Karpas-422 (cell line): ENCODE measurements around the gene C14orf180. TPM values are rescaled to one million over a fixed set of nuclear protein-coding genes. Genes with fewer than 3 reads are reported as not detected.

Experiments used
- DNase-seq: peaks from one replicate; pipeline ENCODE4 v3.0.0-alpha.2; 2015
- H2AFZ ChIP-seq: fragments of 200-600 bp; sonication (generic); 2 replicates; pipeline ENCODE4 v1.6.1; 2014; ENCODE audit warnings: antibody characterized with exemption, low read length, mixed read lengths
- H3K27ac ChIP-seq: fragments of 200-600 bp; sonication (generic); 2 replicates; pipeline ENCODE4 v1.5.1; 2014; ENCODE audit warnings: mild to moderate bottlenecking, low read length, moderate library complexity
- H3K27me3 ChIP-seq: fragments of 200-600 bp; sonication (generic); 2 replicates; pipeline ENCODE4 v1.6.1; 2014; ENCODE audit warnings: low read length, mixed read lengths
- H3K36me3 ChIP-seq: fragments of 200-600 bp; sonication (generic); 2 replicates; pipeline ENCODE4 v1.6.1; 2014; ENCODE audit warnings: low read length, mixed read lengths; ENCODE audit not compliant: insufficient read depth
- H3K4me1 ChIP-seq: fragments of 200-600 bp; sonication (generic); 2 replicates; pipeline ENCODE4 v1.6.1; 2014; ENCODE audit warnings: mild to moderate bottlenecking, low read length, mixed read lengths
- H3K4me2 ChIP-seq: fragments of 200-600 bp; sonication (generic); 2 replicates; pipeline ENCODE4 v1.6.1; 2014; ENCODE audit warnings: low read length, low read depth, mild to moderate bottlenecking; ENCODE audit not compliant: poor library complexity, severe bottlenecking
- H3K4me3 ChIP-seq: fragments of 200-600 bp; sonication (generic); 2 replicates; pipeline ENCODE4 v1.5.1; 2014; ENCODE audit warnings: mild to moderate bottlenecking, antibody characterized with exemption, low read length, mixed read lengths
- H3K79me2 ChIP-seq: fragments of 200-600 bp; sonication (generic); 2 replicates; pipeline ENCODE4 v1.6.1; 2014; ENCODE audit warnings: mild to moderate bottlenecking, low read length, mixed read lengths
- H3K9ac ChIP-seq: fragments of 200-600 bp; sonication (generic); 2 replicates; pipeline ENCODE4 v1.6.0; 2014; ENCODE audit warnings: low read length
- H3K9me2 ChIP-seq: fragments of 200-600 bp; sonication (generic), shearing (Covaris generic); replicated peaks from 2 replicates; pipeline ENCODE4 v1.6.0; 2014; ENCODE audit warnings: mild to moderate bottlenecking, low read length, moderate library complexity; ENCODE audit not compliant: insufficient read depth
- H3K9me3 ChIP-seq: fragments of 300-700, 200-600 bp; sonication (generic); 2 replicates; pipeline ENCODE4 v1.6.1; 2014; ENCODE audit warnings: low read length, mixed read lengths
- H4K20me1 ChIP-seq: fragments of 200-600 bp; sonication (generic); 2 replicates; pipeline ENCODE4 v1.6.1; 2014; ENCODE audit warnings: mild to moderate bottlenecking, antibody characterized with exemption, low read length, low read depth; ENCODE audit not compliant: insufficient read depth
- total RNA-seq: library from RNA; depleted of rRNA; stranded (reverse); fragments of >200 nt; shearing (Covaris generic); gene quantifications from 2 replicates; pipeline ENCODE4 v1.2.3, GENCODE V29; 2014; ENCODE audit warnings: low replicate concordance

Gene C14orf180
- total RNA-seq, 1 experiment from 2014 or later = not detected

- no peaks in the 10 kb centered on the region for H3K9me3 ChIP-seq
Observed at GRCh38 chr14:104590240-104590965, 10.8 kb downstream of the C14orf180 start.

GRCh38 chr14:104591031-104591430 lies 11.5 kb downstream of the C14orf180 start:
- no peaks in the 10 kb centered on the region for H3K79me2 ChIP-seq
- no peak overlapping the region for H2AFZ ChIP-seq
- no peak overlapping the region for H3K4me2 ChIP-seq
- H3K27me3 ChIP-seq = no peaks in the 10 kb centered on the region
- peaks cover 20% of the 10 kb centered on the region; the same call in 1 of the 2 replicates for H4K20me1 ChIP-seq
- no peak overlapping the region for H3K9ac ChIP-seq
- peaks cover 6% of the 10 kb centered on the region; the same call in 1 of the 2 replicates for H3K4me1 ChIP-seq
- H3K27ac ChIP-seq = no peak overlapping the region
- H3K4me3 ChIP-seq = no peak overlapping the region
- no peaks in the 10 kb centered on the region for H3K36me3 ChIP-seq
- DNase-seq = no peak
- H3K9me3 ChIP-seq = no peaks in the 10 kb centered on the region
- no peaks in the 10 kb centered on the region for H3K9me2 ChIP-seq

More at GRCh38 chr14:104590240-104590965, 10.8 kb downstream of the C14orf180 start:
- Histone ChIP-seq H3K4me1 (peaks cover 6% of the 10 kb centered on the region; the same call in 1 of the 2 replicates), H3K27me3 (no peaks in the 10 kb centered on the region), H3K27ac (no peak overlapping the region), H3K4me2 (no peak overlapping the region), H3K4me3 (no peak overlapping the region), H3K9me2 (no peaks in the 10 kb centered on the region), H4K20me1 (peaks cover 18% of the 10 kb centered on the region; the same call in 1 of the 2 replicates), H3K36me3 (no peaks in the 10 kb centered on the region), H3K9ac (no peak overlapping the region), H3K79me2 (no peaks in the 10 kb centered on the region), H2AFZ (no peak overlapping the region)
- no peak for DNase-seq

GRCh38 chr14:104591506-104592291 lies 12.1 kb downstream of the C14orf180 start:
- Histone ChIP-seq H3K9me3 (no peaks in the 10 kb centered on the region), H3K27me3 (no peaks in the 10 kb centered on the region), H4K20me1 (peaks cover 23% of the 10 kb centered on the region; the same call in 1 of the 2 replicates), H3K9me2 (no peaks in the 10 kb centered on the region), H3K79me2 (no peaks in the 10 kb centered on the region), H3K4me3 (no peak overlapping the region), H3K9ac (no peak overlapping the region), H3K4me1 (peaks cover 6% of the 10 kb centered on the region; the same call in 1 of the 2 replicates), H3K36me3 (no peaks in the 10 kb centered on the region), H3K4me2 (no peak overlapping the region), H2AFZ (no peak overlapping the region), H3K27ac (no peak overlapping the region)
- DNase-seq = no peak

GRCh38 chr14:104592292-104592672 lies 12.7 kb downstream of the C14orf180 start:
- Histone ChIP-seq H2AFZ (no peak overlapping the region), H3K4me1 (peaks cover 6% of the 10 kb centered on the region; the same call in 1 of the 2 replicates), H3K9ac (no peak overlapping the region), H3K79me2 (no peaks in the 10 kb centered on the region), H3K4me2 (no peak overlapping the region), H4K20me1 (peaks cover 18% of the 10 kb centered on the region; the same call in 1 of the 2 replicates), H3K9me3 (no peaks in the 10 kb centered on the region), H3K27ac (no peak overlapping the region), H3K4me3 (no peak overlapping the region), H3K27me3 (no peaks in the 10 kb centered on the region), H3K9me2 (no peaks in the 10 kb centered on the region), H3K36me3 (no peaks in the 10 kb centered on the region)
- no peak for DNase-seq

DNA sequence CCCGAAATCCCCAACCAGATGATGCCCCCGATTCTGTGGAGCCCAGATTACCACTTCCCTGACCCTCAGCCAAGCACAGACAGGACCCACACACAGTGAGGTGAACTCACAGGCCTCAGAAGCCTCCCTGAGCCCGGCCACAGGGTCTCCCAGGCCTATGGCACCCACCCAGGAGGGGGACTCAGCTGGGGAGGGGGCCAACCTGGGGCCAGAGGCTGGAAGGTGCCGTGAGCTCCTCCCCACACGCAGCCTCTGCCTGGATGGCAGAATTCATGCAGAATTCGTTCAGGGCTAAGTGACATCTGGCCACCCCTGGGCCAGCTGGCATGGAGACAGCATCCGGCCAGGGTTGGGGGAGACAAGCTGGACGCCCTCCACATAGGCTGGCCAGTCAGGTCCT lies 13.2 kb downstream of the C14orf180 start:
- Histone ChIP-seq H3K9me3 (no peaks in the 10 kb centered on the region), H3K79me2 (no peaks in the 10 kb centered on the region), H3K9ac (no peak overlapping the region), H3K4me3 (no peak overlapping the region), H3K27ac (no peak overlapping the region), H3K4me2 (no peak overlapping the region), H2AFZ (no peak overlapping the region), H4K20me1 (peaks cover 17% of the 10 kb centered on the region; the same call in 1 of the 2 replicates), H3K27me3 (no peaks in the 10 kb centered on the region), H3K4me1 (peaks cover 6% of the 10 kb centered on the region; the same call in 1 of the 2 replicates), H3K36me3 (no peaks in the 10 kb centered on the region), H3K9me2 (no peaks in the 10 kb centered on the region)
- DNase-seq = no peak

GRCh38 chr14:104593241-104593701 lies 13.7 kb downstream of the C14orf180 start:
- Histone ChIP-seq H3K9me3 (no peaks in the 10 kb centered on the region), H3K9me2 (no peaks in the 10 kb centered on the region), H3K4me1 (peaks cover 6% of the 10 kb centered on the region; the same call in 1 of the 2 replicates), H3K27me3 (no peaks in the 10 kb centered on the region), H3K27ac (no peak overlapping the region), H2AFZ (no peak overlapping the region), H4K20me1 (peaks cover 17% of the 10 kb centered on the region; the same call in 1 of the 2 replicates), H3K4me3 (no peak overlapping the region), H3K9ac (no peak overlapping the region), H3K79me2 (no peaks in the 10 kb centered on the region), H3K36me3 (no peaks in the 10 kb centered on the region), H3K4me2 (no peak overlapping the region)
- DNase-seq = peak; percentile 52

DNA sequence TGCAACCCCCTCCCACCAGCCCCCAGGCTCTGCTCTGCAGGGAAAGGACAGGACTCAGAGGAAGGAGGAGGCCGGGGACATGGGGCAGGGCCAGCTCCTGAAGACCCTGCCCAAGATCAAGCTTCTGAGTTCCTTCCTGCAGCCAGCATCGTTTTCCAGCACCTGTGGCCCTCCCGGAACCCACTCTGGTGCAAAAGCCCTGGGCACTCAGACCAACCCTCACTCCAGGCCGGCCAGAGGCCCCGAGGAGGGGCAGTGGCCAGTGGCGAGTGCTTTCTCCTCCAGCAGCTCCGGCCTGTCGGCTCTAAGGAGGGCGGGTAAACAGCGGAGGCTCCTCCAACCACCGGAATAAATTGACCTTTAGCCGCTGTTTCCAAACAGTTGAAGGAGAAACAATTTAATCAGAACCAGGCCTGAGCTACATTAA lies 14.2 kb downstream of the C14orf180 start:
- Histone ChIP-seq H3K9ac (no peak overlapping the region), H3K4me3 (no peak overlapping the region), H3K9me2 (no peaks in the 10 kb centered on the region), H3K9me3 (no peaks in the 10 kb centered on the region), H4K20me1 (peaks cover 17% of the 10 kb centered on the region; the same call in 1 of the 2 replicates), H3K36me3 (no peaks in the 10 kb centered on the region), H3K4me2 (no peak overlapping the region), H2AFZ (no peak overlapping the region), H3K79me2 (no peaks in the 10 kb centered on the region), H3K4me1 (peaks cover 6% of the 10 kb centered on the region; the same call in 1 of the 2 replicates), H3K27me3 (no peaks in the 10 kb centered on the region), H3K27ac (no peak overlapping the region)
- no peak for DNase-seq
